Colonic mucosa (tissue), 4 donors: ENCODE data around the gene TSFM. TPM values are rescaled to one million over a fixed set of nuclear protein-coding genes. Genes with fewer than 3 reads are reported as not detected.
"Not testable (repeated sequence)": the region's sequence is repeated elsewhere in the genome, so short reads cannot be mapped to it uniquely, and the experiment has no call there.

Experiments
- DNase-seq: peaks from one replicate; pipeline ENCODE4 v3.0.0-alpha.2; 2020
- H3K27ac ChIP-seq: fragments of 200-600 bp; one replicate; pipeline ENCODE4 v1.8.0; 2021
- H3K27me3 ChIP-seq: fragments of 200-600 bp; one replicate; pipeline ENCODE4 v1.8.0; 2021
- H3K36me3 ChIP-seq: fragments of 200-600 bp; one replicate; pipeline ENCODE4 v1.8.0; 2021
- H3K4me1 ChIP-seq: fragments of 200-600 bp; one replicate; pipeline ENCODE4 v1.8.0; 2021; ENCODE audit warnings: mild to moderate bottlenecking
- H3K4me3 ChIP-seq: fragments of 200-600 bp; one replicate; pipeline ENCODE4 v1.8.0; 2021
- H3K9ac ChIP-seq, 2 donors: one replicate each; pipeline ENCODE4 v1.7.0; 2013; ENCODE audit warnings: control low read depth in 2 of 2, low read depth in 2 of 2, low read length in 2 of 2
- H3K9me3 ChIP-seq: fragments of 200-600 bp; one replicate; pipeline ENCODE4 v1.8.0; 2021
- CTCF ChIP-seq: fragments of 200-600 bp; IDR thresholded peaks from one replicate; pipeline ENCODE4 v1.8.0; 2022; ENCODE audit warnings: antibody characterized with exemption, mild to moderate bottlenecking
- intact Hi-C: fragments of 100-400 bp; cut with DNase I; formaldehyde crosslinking; loops from one replicate; pipeline ENCODE4 v1.14.1; 2022
- total RNA-seq, 2 donors: library from RNA; stranded (reverse); fragmentation: NEBNext Ultra II Directional in 1 of 2; extraction: Animal tissue kit (Norgen Biotek cat#: 25700) in 1 of 2; gene quantifications; one replicate each; pipeline ENCODE4 v1.2.1, GENCODE V29; 2021
- donor health status: healthy.
- donor health status: DM: no; HTN: no; CAD: no.
- donor health status: DM: no; HTN: no; CAD: no.

The TSFM gene
- total RNA-seq, 2 donors from 2014 or later, result 35.6 to 68.9 TPM

- Histone ChIP-seq H3K4me3 (peak within 1 kb of the TSS; percentile 80), H3K27ac (peak within 1 kb of the TSS; percentile 95), H3K9me3 (no peaks in the 10 kb centered on the region), H3K9ac (peak within 1 kb of the TSS; percentile 85 to 94), H3K27me3 (no peaks in the 10 kb centered on the region), H3K4me1 (peaks cover 4% of the 10 kb centered on the region), H3K36me3 (no peaks in the 10 kb centered on the region)
- intact Hi-C loops, result no loop called here
- peak; percentile 81 for DNase-seq
- TF ChIP-seq CTCF, result no peak
These were observed 9.9 kb upstream of the TSFM start, which contains the start of gene EEF1AKMT3 for GRCh38 chr12:57772429-57773322. Gene EEF1AKMT3 (plus strand): TSS chr12:57772614. CDS start chr12:57772725, 111 bp downstream.

- H3K4me3 ChIP-seq, H3K27ac ChIP-seq, H3K4me1 ChIP-seq, H3K36me3 ChIP-seq, DNase-seq, H3K9me3 ChIP-seq, H3K9ac ChIP-seq, intact Hi-C loops, H3K27me3 ChIP-seq: not testable (repeated sequence)
These were observed 8.0 kb upstream of the TSFM start for GRCh38 chr12:57774634-57775033.

- H3K27me3 ChIP-seq, result no peaks in the 10 kb centered on the region
- no peak for DNase-seq
- H3K9ac ChIP-seq, result no peak overlapping the region
- H3K27ac ChIP-seq, result no peak overlapping the region
- H3K36me3 ChIP-seq, result no peaks in the 10 kb centered on the region
- H3K9me3 ChIP-seq, result no peaks in the 10 kb centered on the region
- intact Hi-C loops, result no loop called here
- no peak overlapping the region for H3K4me3 ChIP-seq
- TF ChIP-seq CTCF, result no peak
- peaks cover 4% of the 10 kb centered on the region for H3K4me1 ChIP-seq
These were observed 7.5 kb upstream of the TSFM start for GRCh38 chr12:57775044-57775443.

- DNase-seq, result no peak
These were observed 6.9 kb upstream of the TSFM start for GRCh38 chr12:57775563-57776246.

GRCh38 chr12:57776247-57776587 is 6.4 kb upstream of the TSFM start:
- H3K36me3 ChIP-seq, result no peaks in the 10 kb centered on the region
- no peaks in the 10 kb centered on the region for H3K27me3 ChIP-seq
- intact Hi-C loops, result no loop called here
- H3K4me3 ChIP-seq, result no peak overlapping the region
- no peak overlapping the region for H3K27ac ChIP-seq
- no peak overlapping the region for H3K9ac ChIP-seq
- TF ChIP-seq CTCF, result no peak
- peaks cover 3% of the 10 kb centered on the region for H3K4me1 ChIP-seq
- no peak for DNase-seq
- H3K9me3 ChIP-seq, result no peaks in the 10 kb centered on the region

More at GRCh38 chr12:57775563-57776246, 6.9 kb upstream of the TSFM start:
- Histone ChIP-seq H3K36me3 (no peaks in the 10 kb centered on the region), H3K4me1 (peaks cover 4% of the 10 kb centered on the region), H3K9ac (no peak overlapping the region), H3K9me3 (no peaks in the 10 kb centered on the region), H3K4me3 (no peak overlapping the region), H3K27ac (no peak overlapping the region), H3K27me3 (no peaks in the 10 kb centered on the region)
- intact Hi-C loops, result no loop called here
- TF ChIP-seq CTCF, result no peak

GRCh38 chr12:57777367-57777766 is 5.2 kb upstream of the TSFM start:
- Histone ChIP-seq H3K27ac (no peak overlapping the region), H3K4me1 (no peaks in the 10 kb centered on the region), H3K9me3 (no peaks in the 10 kb centered on the region), H3K9ac (no peak overlapping the region), H3K36me3 (no peaks in the 10 kb centered on the region), H3K27me3 (no peaks in the 10 kb centered on the region), H3K4me3 (no peak overlapping the region)
- TF ChIP-seq CTCF, result no peak
- intact Hi-C loops, result no loop called here
- DNase-seq, result no peak
